GM12872 (cell line): ENCODE results near the gene STT3B.

Experiments used
- CTCF ChIP-seq: IDR thresholded peaks from 3 replicates; pipeline ENCODE4 v1.5.1; 2011; ENCODE audit warnings: low read depth, mild to moderate bottlenecking, low read length, moderate library complexity; ENCODE audit not compliant: insufficient read depth

STT3B gene

GRCh38 chr3:31600431-31600830, 67.7 kb downstream of the STT3B start:
- TF ChIP-seq CTCF: no peak

DNA sequence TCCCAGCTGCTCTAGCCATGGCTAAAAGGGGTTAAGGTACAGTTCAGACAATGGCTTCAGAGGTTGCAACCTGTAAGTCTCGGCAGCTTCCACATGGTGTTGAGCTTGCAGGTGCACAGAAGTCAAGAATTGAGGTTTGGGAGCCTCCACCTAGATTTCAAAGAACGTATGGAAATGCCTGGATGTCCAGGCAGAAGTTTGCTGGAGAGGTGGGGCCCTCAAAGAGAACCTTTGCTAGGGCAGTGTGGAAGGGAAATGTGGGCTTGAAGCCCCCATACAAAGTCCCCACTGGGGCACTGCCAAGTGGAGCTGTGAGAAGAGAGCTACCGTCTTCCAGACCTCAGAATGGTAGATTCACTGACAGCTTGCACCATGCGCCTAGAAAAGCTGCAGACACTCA, 73.7 kb downstream of the STT3B start:
- TF ChIP-seq CTCF: no peak

GRCh38 chr3:31610700-31611275, 78.1 kb downstream of the STT3B start:
- peak; percentile 19; the same call in 2 of the 3 replicates for TF ChIP-seq CTCF

- TF ChIP-seq CTCF: no peak
Observed at GRCh38 chr3:31613177-31613576, 80.5 kb downstream of the STT3B start.

DNA sequence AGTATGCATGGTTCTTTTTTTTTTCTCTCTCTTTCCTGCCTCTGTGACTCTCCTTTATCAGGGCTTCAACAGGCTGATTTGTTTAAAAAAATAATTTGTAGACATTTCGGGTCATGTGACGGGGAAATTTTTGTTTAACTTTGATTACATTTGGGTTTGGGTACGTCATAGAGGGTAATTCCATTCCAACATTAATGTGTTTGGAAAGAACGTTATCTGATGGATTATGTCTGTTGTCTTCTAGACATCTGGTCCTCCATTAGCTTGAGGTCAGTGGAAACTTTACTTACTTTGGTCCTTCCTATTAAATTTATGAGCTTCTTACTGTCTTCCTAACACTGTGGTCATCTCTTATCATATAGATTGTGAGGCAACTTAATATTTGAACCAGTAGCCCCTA, 80.9 kb downstream of the STT3B start:
- TF ChIP-seq CTCF: no peak

DNA sequence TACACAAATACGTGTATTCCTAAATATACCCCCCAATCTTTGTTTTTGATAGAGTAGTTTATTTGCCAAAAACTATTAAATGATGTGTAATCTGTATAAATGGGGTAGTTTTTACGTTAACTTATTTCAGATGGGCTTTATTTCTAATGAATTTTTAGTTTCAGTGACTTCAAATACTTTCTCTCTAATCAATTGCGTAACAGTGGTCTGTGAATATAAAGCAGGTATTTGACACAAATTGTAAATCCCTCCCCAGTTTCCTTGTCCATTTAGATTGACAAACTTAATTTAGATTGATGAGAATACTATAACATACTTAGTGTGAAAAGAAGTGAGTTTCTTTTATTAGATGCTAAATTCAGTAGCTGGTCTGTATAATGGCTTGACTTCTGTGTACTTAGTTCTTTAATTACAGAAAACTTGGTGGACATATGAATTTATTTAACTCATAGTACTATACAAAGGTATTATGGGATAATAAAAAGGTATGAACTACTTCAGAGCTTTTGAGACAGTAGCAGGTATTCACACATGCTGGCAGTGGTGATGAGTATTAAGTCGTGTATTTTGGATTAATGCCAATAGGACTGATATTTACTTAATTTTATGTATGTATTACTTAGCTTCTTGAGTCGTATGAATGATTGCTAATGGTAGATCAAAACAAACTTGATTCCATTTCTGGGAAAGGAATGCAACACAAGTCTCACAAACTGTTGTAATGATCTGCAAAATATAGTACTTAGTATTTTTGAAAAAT, 81.6 kb downstream of the STT3B start:
- TF ChIP-seq CTCF: no peak

DNA sequence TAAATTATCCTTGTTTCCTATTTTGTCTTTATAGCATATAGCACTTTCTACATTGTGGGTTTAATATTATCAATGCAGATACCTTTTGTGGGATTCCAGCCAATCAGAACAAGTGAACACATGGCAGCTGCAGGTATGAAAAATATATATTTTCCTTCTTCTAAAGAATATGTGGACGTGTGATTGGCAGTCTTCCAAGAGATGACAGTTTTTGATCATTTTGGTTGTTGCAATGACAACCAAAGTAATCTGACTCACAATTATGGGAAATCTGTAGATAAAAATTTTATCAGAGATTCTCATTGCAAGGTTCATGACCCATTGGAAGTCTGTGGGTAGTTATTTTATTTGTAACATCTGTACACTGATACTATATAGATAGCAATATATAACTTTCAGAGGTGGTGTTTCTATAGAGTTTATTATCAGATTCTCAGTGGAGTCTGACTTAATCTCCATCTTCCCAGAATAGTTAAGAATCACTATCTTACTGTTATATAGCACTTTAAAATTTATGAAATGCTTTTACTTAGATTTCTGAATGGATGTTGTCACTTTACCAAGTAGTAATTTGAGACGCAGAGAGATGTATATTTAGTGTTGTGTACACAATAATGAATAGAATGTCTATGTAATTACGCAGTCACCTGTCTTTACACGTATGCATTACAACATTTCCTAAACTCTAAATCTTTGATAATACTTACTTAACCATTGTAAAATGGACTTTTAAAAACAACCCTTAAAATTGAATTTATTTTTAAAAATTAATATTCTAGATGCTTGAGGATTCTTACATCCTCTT, 82.5 kb downstream of the STT3B start:
- TF ChIP-seq CTCF: no peak
